ENCODE data around the gene EVX1. TPM values are rescaled to one million over a fixed set of nuclear protein-coding genes. Genes with fewer than 3 reads are reported as not detected.

EVX1 gene
- polyA plus RNA-seq, 3 donors = 0.04 to 0.11 (median 0.06) TPM

DNA sequence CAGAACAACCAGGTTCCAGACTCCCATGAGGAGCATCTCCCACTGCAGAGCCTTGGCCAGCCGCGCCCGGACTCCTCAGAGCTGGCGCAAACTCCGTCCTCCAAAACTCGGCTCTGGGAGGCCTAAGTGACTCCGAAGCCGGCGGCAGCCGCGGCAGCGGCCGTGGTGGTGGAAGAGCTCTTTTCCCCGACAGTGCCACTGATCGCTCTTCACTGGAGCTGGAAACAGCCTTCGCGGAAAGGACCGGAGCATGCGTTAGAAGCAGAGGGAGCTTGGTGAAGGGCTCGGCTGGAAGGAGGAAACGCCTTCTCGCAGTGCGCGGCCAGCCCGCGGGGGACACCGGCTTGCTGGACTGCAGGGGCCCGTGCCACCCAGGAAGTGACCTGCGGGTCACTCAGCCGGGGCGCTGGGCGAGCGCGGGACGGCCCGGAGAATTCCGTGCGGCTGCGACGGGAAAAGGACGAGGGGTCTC is 37.7 kb upstream of the EVX1 start:
- no peak for DNase-seq (ENCODE audit: low read depth in 3 of 3, low spot score in 2 of 3)

DNA sequence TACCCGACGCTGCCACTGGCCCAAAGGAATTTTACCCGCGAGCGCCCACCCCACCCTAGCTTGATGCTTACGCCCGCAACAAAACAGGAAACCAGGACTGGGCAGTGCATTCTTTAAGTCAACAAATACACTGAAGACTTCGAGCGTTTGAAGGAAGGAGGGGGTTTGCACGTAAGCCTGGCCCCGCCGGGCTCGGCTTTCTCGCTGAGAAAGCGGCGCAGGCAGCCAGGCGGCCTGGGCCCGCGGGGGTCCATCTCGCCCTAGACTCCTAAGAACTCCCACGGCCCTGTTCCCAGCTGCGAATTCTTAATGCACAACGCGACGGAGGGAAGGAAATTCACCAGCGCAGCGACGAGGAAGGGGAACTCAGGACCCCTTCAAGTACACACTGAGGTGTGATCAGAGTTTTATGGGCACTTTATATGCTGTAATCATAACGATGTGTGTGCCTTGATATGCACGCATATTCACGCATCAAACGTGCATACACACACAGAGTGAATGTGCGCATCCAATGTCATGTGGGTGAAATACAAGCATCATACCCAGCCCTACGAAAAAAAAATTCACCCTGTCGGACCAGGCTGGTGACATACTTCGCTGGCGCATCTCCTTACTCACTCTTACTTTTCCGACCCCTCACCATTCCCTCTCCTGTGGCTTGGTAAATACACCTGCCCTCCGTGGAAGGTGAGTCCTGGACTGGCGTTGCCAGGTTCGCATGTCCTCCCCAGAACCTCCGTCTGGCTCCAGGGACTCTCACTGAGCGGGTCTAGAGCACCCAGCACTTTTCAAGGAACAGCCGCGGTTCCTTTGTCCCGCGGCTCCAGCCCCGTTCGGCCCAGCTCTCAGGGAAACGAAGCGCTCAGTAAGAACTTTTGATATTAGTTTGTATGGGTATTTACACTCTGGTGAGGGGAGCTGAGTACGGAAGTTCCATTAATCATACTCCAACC is 37.0 kb upstream of the EVX1 start:
- DNase-seq (ENCODE audit: low read depth in 3 of 3, low spot score in 2 of 3) = no peak

DNA sequence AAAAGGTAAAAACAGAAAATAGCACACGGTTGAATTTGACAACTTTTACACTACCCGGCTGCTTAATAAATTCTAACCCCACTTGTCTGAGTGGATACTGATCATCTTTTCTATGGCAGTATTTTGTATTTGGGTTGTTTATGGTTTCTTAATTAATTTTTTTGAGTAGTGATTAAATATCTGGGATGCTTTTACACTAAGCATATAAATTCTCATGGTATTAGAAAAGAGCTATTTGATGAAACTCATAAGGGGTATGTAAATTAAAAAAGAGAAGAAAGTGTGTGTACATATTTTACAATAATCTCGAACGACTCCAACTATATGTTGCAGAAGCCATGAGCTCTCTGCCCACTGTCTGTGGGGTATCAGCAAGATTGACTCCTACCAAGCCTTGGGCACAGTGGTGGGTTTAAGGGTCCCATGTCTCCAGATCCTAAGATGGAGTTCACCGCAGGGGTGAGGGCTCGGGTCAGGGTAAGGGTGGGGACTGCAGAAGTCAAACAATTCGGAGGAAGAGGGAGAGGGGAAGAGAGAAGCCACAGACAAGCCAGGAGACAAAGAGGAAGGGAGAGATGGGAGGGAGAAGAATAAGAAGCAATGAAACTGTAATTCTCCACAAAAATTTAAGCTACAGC is 35.1 kb upstream of the EVX1 start:
- no peak for DNase-seq (ENCODE audit: low read depth in 3 of 3, low spot score in 2 of 3)

DNA sequence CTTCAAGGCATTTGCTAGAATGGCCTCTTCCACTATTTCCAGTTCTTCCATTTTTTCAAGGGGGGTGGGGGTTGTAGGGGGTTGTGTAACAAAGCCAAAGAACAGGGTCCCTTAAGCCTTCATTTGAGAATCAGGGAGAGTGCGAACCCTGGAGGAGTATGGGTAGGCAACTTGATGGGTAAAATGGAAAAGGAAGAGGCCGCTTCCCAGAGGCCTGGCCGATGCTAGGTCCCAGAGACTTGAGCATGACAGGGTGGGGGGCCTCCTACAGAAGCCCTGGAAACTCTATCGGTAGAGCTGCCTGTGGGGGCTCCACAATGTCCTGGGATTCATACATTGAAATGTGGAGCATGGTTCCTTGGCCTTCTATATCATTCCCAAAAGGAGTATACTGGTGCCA is 33.6 kb upstream of the EVX1 start:
- DNase-seq (ENCODE audit: low read depth in 3 of 3, low spot score in 2 of 3) = no peak

DNA sequence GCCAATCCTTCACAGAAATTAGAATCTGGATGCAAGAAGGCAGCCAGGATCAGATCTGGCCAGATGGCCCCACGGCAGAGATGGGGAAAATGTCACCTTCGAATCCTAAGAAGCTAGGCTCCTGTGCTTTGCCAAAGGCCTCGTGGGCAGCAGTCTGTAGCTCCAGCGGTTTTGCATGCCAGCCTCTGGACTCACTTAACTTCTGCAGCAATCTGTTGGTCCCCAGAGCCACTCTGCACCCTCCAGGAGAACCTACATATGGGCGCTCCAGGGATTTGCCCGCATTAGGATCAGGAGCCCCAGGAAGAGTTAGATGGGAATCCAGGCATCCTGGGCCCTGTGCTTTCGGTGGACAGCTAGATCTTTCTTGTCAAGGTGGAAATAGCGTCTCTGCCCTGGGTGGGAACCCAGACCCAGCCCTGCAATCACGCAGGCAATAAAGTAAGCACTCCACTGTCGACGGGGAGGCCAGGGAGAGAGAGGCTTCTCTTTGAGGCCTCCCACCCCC is 32.6 kb upstream of the EVX1 start:
- DNase-seq (ENCODE audit: low read depth in 3 of 3, low spot score in 2 of 3) = no peak

DNA sequence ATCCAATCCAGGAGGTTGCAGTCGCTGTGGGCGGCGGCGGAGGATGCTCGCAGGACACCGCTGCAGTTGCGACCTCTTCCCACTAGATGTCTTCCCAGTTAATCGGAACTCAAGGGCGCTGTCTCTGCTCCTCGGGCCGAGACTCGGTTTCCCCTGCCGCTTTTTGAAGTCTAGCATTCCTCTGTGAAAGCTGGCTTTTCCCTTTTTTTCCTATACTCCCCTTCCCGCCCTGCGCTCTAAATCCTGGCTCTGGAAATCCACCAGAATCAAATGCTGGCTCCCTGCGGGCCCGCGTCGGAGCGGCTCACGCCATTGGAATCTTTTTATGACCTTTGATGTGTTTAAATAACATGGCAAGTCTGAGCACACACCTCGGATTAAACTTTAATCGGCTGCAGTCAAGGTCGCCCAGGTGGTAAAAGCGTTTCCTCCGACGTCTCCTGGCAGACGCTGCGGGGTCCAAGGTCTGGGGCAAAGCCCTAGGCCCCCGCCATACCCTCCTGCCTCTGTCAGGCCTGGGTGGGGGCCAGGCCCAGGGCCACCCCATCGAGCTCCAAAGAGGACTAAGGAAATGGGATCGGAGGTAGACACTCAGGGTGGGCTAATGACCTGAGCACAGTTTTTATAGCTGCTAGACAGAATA is 32.0 kb upstream of the EVX1 start:
- no peak for DNase-seq (ENCODE audit: low read depth in 3 of 3, low spot score in 2 of 3)

DNA sequence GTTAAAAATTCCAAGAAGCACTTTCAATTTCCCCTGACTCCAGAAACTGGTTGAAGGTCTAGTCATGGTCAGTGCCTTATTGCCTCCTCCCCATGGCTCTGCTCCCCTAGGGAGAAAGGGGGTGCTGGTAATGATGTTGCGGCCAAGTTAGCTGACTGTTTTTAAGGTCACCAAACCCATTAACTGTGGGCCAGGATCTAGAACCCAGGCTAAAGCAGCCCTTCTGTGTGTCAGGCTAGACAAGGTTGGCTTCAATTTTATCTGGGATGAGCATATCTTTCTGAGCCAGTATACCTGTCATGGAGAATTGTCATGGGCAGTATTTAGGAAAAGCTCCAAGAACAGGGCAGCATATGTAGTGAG is 31.5 kb upstream of the EVX1 start:
- DNase-seq (ENCODE audit: low read depth in 3 of 3, low spot score in 2 of 3) = no peak

DNA sequence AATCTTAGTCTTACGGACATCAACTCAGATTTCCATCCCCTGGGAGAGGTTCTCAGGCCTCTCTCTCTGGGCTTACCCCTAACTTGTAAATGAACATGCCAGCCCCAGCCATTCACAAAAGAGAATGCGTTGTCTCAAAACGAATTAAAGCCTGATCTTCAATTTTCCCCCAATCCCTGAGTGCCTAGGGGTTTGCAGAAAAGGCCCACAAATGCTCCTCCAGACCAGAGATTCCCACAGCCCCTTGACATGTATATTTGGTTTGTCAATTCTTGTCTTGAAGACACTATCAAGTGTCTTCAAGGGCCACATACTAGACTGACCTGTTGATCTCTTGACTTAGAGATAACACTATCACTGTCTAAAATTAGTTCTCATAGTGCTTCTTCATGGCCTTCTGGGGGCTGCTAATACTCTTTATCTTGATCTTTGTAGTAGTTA is 30.8 kb upstream of the EVX1 start:
- no peak for DNase-seq (ENCODE audit: low read depth in 3 of 3, low spot score in 2 of 3)

DNA sequence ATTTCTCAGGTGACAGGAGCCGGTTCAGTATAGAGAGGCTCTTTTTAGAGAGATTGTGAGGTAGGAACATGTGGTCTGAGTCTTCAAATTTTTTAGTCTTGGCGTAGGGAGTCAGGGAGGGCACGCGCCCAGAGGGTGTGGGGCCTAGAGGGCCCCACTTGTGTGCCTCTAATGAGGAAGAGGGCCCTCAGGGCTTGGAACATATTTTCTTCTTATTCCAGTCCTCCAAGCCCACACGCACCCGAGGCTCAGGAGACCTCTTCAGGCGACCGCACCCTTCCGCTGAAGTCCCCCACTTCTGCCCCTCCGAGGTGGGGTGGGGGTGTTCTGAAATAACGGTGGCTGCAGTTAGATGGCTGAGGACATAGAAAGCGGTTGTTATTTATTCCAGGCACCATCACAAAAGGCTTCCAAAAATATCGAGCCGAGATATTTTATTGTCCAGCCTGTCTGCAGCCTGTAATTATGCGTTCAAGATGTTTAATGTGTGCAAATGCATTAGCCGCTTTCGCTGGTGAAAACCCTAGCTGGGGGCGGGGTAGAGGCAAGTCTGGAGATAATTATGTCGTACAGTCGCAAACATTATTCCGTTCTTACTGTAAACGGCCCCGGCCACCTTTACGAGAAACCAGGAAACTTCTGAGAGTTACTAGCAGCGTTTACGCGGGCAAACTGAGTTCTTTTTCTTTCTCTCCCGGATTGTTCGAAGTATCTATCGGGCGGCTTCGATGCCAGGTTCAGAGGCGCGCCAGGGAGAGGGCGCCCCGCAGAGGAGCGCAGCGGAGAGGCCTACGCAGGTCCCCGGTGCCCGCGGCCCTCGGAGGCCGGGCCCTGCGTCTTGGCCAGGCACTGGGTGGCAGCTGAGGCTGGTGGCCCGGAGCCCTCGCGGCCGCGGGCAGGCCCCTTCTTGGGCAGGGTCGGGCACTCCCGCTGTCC is 29.8 kb upstream of the EVX1 start:
- no peak for DNase-seq (ENCODE audit: low read depth in 3 of 3, low spot score in 2 of 3)

DNA sequence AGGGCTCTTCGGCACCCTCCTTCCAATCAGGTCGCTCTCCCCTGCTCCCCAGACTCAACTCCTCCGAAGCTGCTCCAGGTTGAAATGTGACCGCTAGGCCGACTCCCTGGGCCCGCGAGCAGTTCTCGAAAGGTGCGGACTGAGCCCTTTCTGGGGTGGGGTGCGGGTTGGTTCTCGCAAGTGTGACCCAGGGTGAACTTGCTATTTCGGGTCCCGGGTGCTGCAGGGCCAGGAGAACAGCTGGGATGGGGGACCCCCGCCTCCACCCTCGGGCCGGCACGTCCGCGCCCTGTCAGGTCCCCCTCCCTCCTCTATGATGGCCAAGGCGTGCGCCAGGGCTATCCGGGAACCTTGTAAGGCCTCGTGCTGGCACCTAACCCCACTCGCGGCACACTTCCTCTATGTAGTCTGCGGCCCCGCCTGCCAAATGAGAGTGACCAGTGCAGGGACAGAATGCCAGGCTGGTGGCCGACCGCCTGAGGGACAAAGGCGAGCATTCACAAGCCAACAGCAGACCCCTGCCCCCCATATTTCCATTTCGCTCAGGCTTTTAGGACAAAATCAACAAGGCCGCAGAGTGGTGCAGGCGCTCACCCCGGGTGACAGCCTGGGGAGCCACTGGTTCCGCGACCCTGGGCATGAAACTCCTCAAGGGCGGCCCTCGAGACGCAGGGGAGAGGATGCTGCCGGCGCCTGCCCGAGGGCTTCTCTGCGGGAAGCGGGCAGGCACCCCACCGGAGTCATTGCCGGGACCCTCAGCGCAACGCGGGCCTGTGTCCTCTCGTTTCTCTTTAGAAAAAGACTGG is 29.0 kb upstream of the EVX1 start:
- no peak for DNase-seq (ENCODE audit: low read depth in 3 of 3, low spot score in 2 of 3)

DNA sequence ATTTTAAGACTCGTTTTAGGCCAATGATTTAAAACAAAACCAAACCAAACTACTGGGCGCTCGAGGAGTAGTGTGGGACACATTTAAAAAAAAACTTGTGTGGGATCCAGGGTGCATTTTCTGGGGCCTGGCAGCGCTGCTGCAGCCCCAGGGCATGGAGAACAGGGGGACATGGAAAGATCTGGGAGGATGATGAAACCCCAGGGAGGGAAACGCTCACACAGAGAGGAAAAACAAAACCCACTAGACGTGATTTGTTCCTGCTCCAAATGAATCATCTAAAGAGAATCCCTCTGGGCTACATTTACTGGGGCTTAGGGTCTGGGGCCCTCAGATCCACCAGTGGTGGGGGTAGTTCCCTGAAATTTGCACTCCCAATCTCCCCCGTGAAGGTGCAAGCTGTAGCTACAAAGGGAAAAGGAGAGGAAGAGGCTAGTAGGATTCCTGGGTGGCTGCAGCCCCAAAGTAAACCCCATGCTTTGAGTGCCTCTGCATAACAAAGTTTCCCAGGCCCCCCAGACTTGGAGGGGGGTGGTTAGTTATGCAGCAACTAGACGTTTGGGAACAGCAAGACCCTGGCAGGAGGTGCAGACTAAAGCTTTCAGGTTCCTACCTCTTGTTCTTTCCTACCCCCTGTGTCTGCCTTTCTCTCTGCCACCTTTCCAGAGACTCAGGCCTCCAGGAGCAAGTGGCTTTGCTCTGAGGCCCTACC is 28.2 kb upstream of the EVX1 start:
- no peak for DNase-seq (ENCODE audit: low read depth in 3 of 3, low spot score in 2 of 3)

DNA sequence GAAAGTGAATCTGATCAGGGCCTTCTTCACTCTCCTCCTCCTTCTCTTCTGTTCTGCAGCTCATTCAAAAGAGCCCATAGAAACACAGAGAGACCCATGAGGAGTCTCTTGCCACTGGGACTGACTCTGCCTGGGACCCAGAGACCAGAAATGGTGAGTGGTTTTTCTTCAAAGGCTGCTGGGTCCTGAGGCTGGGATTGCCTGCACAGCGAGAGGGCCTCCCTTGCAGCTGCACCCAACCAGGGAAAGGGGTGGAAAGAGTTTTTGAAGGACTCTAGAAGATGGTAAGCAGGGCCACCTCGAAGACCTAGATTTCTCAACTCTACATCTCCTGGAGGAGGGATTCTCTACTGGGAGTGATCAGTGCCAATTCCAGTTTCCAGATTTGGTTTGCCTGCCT is 27.2 kb upstream of the EVX1 start:
- no peak for DNase-seq (ENCODE audit: low read depth in 3 of 3, low spot score in 2 of 3)

DNA sequence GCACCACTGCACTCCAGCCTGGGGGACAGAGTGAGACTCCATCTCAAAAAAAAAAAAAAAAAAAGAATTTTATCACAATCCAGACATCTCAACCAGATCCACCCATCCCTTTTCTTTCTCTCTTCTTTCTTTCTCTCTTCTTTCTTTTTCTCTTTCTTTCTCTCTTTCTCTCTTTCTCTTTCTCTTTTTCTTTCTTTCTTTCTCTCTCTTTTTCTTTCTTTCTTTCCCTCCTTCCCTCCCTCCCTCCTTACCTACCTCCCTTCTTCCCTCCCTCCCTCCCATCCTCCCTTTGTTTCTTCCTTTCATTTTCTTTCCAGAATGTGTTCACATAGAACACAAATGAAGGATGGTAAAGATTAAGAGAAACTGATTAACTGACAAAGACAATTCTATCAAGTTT is 24.7 kb upstream of the EVX1 start:
- no peak for DNase-seq (ENCODE audit: low read depth in 3 of 3, low spot score in 2 of 3)

DNA sequence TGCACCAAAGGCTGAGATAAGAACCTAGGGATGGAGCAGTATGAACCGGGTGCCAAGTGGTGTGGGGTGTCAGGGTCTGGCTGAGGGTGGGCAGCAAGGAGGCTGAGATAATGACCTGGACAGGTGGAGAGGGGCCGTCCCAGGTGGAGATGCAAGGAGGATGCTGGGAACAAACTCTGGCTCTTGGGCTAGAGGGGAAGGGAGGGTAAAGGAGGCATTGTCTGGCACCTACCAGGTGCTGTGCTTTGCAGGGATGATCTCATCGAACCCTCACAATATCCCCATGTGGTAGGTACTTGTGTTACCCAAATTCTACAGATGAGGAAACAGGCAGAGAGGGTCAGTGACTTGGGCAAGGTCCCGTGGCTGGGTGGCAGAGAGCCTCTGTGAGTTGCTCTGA is 22.8 kb upstream of the EVX1 start:
- DNase-seq (ENCODE audit: low read depth in 3 of 3, low spot score in 2 of 3) = no peak

DNA sequence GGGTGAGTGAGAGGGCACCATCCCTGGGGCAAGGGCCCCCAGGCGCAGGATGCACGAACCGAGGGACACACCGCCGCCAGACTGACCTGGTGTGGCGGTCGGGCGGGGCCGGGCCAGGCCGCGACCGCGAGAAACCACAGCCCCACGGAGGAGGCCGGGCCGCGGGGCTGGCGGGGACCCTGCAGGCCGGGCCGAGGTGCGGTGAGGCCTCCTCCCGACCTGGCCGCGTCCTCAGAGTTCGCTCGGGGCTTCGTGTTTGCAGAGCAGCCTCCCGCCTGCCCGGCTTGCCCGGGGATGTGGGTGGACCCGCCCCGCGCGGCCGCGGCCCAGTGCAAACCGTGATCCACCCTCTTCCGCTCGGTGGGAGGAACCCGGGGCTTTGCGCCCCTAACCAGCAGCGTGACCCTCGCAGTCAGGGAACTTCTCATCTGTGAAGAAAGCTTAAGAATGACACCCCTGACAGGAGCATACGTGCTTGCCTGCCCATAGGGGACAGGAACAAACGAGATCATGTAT is 22.1 kb upstream of the EVX1 start:
- no peak for DNase-seq (ENCODE audit: low read depth in 3 of 3, low spot score in 2 of 3)

DNA sequence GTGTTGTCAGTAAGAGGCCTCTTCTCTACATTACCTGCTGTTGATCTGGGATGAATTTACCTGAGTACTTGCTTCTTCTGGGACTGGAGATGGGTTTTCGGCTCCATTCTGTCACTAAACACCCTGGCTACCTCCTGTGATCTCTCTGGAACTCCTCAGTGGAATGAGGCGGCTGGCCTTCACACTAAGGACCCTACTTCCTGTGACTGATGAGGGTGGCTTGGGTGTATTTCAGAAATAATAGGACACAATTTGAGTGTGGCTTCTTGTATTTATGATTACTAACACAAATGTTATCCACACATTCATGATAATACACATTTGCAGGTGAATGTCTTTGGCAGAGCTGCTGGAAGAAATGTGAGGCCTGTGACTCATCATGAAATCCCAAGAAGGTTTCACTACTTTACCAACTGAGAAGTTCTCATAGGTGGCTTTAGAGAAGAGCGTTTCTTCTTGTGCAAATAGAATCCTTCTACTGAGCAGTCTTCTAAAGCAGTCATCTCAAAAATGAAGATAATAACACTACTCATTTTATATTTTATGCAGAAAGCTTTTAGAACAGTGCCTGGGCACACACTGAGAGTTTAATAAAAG is 21.3 kb upstream of the EVX1 start:
- no peak for DNase-seq (ENCODE audit: low read depth in 3 of 3, low spot score in 2 of 3)

DNA sequence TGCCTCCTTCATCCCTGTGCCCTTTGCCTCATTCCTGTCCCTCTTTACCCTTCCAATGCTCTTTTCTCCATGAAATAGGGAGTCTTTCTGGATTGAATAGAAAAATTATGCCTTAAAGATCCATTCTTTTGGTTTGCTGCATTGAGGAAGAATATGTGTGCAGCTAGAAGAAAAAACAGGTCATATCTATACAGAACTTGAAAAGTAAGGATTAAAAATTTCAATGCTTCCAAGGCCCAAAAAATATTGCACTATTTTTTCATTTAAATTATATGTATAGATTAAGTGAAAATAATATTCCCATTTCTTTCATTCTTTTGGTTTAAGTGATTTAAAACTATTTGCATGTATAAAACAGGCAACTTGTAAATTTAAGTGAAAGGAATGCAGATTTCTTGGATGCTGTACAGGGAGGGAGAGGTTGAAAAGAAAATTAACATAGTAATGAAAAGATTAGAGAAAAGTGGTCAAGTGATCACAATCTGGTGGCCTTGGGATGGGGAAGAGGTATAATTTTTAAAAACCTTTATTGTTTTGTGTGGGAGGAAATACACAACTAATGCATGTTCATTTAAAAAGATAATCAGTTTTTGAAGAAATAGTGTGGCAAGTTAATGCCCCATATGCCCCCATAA is 18.5 kb upstream of the EVX1 start:
- no peak for DNase-seq (ENCODE audit: low read depth in 3 of 3, low spot score in 2 of 3)
